ENCODE data around the gene PNLIPRP3.
"Not testable (repeated sequence)": the region's sequence is repeated elsewhere in the genome, so short reads cannot be mapped to it uniquely, and the experiment has no call there.

The PNLIPRP3 gene

DNA sequence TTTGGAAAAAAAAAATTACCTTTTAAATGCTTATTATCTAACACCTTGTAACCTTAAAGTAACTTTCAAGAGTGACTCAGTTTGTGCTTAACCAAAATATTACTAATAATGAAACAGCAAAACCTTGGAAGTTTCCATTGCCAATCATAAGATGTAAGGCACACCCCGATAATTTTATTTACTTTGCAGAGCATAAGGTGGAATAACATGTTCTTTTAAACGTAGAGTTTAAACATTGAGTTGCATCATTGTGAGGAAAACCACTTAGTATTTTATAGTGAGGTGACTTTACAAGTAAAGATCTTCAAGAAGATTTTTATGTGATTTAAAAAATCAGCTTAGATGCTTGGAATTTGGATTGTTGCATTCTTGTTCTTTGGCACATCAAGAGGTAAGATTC, at the start of gene PNLIPRP3:
Gene PNLIPRP3, plus strand, starts transcription at position 177 of the 400 bp plus-strand sequence. Its CDS starts 166 bp downstream, at position 343.
- H3K27ac ChIP-seq (ENCODE audit: low read depth, low read length): no peak within 1 kb of the TSS
- H3K27me3 ChIP-seq (ENCODE audit: control insufficient read depth, insufficient read depth, low read length): no peaks in the 10 kb centered on the region
- no peaks in the 10 kb centered on the region for H3K36me3 ChIP-seq (ENCODE audit: control insufficient read depth, insufficient read depth, low read length)

GRCh38 chr10:116382290-116382689, 45.4 kb upstream of the PNLIPRP3 start:
- H3K27ac ChIP-seq (ENCODE audit: low read depth, low read length): no peak overlapping the region
- H3K9me3 ChIP-seq (ENCODE audit: control insufficient read depth, insufficient read depth, low read depth, low read length): no peaks in the 10 kb centered on the region
- no peaks in the 10 kb centered on the region for H3K4me1 ChIP-seq (ENCODE audit: control insufficient read depth, insufficient read depth, low read length)
- no peak overlapping the region for H3K9ac ChIP-seq (ENCODE audit: low read length)
- no peaks in the 10 kb centered on the region for H3K27me3 ChIP-seq (ENCODE audit: control insufficient read depth, insufficient read depth, low read length)
- H3K36me3 ChIP-seq (ENCODE audit: control insufficient read depth, insufficient read depth, low read length): no peaks in the 10 kb centered on the region
- H3K4me3 ChIP-seq (ENCODE audit: low read depth, low read length): no peak overlapping the region

More for the DNA sequence above, at the start of gene PNLIPRP3:
- no peaks in the 10 kb centered on the region for H3K4me1 ChIP-seq (ENCODE audit: control insufficient read depth, insufficient read depth, low read length)
- H3K4me3 ChIP-seq (ENCODE audit: low read depth, low read length): no peak within 1 kb of the TSS
- no peaks in the 10 kb centered on the region for H3K9me3 ChIP-seq (ENCODE audit: control insufficient read depth, insufficient read depth, low read depth, low read length)
- H3K9ac ChIP-seq (ENCODE audit: low read length): no peak within 1 kb of the TSS

DNA sequence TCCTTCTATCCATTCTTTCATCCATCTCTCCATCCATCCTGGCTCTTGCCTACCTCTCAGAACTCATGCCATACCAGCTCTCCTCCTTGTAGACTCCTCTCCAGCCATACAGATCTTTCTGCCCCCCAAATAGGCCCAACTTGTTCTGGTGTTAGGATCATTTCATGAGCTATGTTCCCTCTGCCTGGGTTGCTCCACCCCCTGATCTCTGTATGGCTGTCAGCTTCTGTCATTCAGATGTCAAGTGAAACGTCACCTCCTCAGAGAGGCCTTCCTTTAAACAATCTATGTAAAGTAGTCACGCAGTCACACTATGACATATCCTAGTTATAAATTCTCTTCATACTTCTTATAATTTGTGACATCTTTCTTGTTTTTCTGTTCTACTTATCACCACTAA, 42.3 kb upstream of the PNLIPRP3 start:
- Histone ChIP-seq H3K27me3 (ENCODE audit: control insufficient read depth, insufficient read depth, low read length) (no peaks in the 10 kb centered on the region), H3K9ac (ENCODE audit: low read length) (no peak overlapping the region), H3K27ac (ENCODE audit: low read depth, low read length) (no peak overlapping the region), H3K36me3 (ENCODE audit: control insufficient read depth, insufficient read depth, low read length) (no peaks in the 10 kb centered on the region), H3K4me3 (ENCODE audit: low read depth, low read length) (no peak overlapping the region), H3K9me3 (ENCODE audit: control insufficient read depth, insufficient read depth, low read depth, low read length) (no peaks in the 10 kb centered on the region), H3K4me1 (ENCODE audit: control insufficient read depth, insufficient read depth, low read length) (0 out of 2 replicates have a peak, but pooled peaks cover 6% of the 10 kb centered on the region)

DNA sequence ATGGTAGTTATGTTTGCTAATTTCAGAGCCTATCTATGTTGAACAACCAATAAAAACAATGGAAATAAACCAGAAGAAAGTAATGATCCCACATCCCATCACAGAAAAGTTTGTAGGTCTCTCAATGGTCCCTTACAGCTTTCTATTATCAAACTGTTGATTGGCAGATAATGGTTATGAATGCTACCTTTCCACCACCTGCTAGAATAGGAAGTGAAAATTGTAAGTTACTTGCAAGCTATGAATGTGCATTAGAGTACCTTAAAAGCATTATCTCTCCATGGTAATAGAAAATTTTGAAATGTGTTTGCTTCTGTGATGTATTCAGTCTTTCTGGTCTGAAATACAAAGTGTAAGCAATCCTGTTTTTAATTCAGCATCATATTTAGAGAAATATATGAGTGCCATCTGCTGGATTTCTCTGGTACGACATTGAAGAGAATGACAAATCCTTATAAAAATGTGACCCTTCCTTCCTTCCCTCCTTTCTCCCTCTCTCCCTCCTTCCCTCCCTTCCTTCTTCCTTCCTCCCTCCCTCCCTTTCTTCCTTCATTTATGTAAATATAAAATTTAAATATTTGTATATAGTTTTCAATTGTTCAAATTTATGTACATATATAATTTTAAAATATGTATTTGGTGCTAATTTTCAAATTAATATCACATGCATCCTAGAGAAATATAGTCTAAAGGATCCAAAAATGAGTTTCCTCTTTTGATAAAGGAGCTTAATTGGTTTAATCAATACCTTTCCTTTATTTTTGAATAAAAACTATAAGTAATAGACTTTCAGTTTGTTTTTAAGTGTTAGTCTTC, 41.4 kb upstream of the PNLIPRP3 start:
- Histone ChIP-seq H3K36me3 (ENCODE audit: control insufficient read depth, insufficient read depth, low read length) (no peaks in the 10 kb centered on the region), H3K27me3 (ENCODE audit: control insufficient read depth, insufficient read depth, low read length) (no peaks in the 10 kb centered on the region), H3K4me1 (ENCODE audit: control insufficient read depth, insufficient read depth, low read length) (0 out of 2 replicates have a peak, but pooled peaks cover 7% of the 10 kb centered on the region), H3K9ac (ENCODE audit: low read length) (no peak overlapping the region), H3K4me3 (ENCODE audit: low read depth, low read length) (no peak overlapping the region), H3K9me3 (ENCODE audit: control insufficient read depth, insufficient read depth, low read depth, low read length) (no peaks in the 10 kb centered on the region), H3K27ac (ENCODE audit: low read depth, low read length) (no peak overlapping the region)

- not testable (repeated sequence) for H3K9me3 ChIP-seq (ENCODE audit: control insufficient read depth, insufficient read depth, low read depth, low read length); H3K27ac ChIP-seq (ENCODE audit: low read depth, low read length); H3K36me3 ChIP-seq (ENCODE audit: control insufficient read depth, insufficient read depth, low read length); H3K9ac ChIP-seq (ENCODE audit: low read length); H3K4me3 ChIP-seq (ENCODE audit: low read depth, low read length); H3K27me3 ChIP-seq (ENCODE audit: control insufficient read depth, insufficient read depth, low read length)
- 0 out of 2 replicates have a peak, but pooled peaks cover 12% of the 10 kb centered on the region for H3K4me1 ChIP-seq (ENCODE audit: control insufficient read depth, insufficient read depth, low read length)
Observed at GRCh38 chr10:116393246-116393831, 34.3 kb upstream of the PNLIPRP3 start.

DNA sequence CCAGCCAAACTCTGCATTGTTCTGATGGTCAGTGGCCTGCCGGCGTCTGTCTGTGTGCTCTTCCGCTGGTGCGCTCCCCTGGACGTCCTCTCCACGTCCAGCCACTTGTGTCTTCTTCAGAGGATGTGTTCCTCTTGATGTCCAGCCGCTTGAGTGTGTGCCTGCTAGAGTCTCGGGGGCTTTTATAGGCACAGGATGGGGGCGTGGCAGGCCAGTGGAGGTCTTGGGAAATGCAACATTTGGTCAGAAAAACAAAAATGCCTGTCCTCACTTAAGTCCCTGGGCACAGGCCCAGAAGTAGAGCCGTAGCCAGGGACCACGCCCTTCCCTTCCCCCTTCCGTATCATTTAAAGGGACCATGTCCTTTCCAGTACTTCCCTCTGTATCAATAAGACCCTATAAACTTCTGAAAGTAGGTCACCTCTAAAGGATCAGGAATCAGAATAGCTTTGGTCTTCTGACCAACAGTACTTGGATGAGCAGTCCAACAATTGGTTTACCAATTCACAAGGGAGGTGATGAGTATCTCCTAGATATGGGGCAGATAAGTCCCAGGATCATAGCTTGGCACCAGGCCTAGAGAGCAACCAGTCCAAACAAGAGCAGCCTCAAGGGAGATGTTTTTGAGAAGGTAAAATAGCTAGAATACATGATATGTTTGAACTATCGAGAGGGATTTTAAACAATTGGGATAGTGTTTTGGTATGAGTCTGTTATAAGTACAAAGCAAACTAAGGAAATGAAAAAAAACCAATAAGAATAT, 32.2 kb upstream of the PNLIPRP3 start:
- Histone ChIP-seq H3K9ac (ENCODE audit: low read length) (no peak overlapping the region), H3K36me3 (ENCODE audit: control insufficient read depth, insufficient read depth, low read length) (no peaks in the 10 kb centered on the region), H3K27ac (ENCODE audit: low read depth, low read length) (no peak overlapping the region), H3K27me3 (ENCODE audit: control insufficient read depth, insufficient read depth, low read length) (no peaks in the 10 kb centered on the region), H3K4me1 (ENCODE audit: control insufficient read depth, insufficient read depth, low read length) (0 out of 2 replicates have a peak, but pooled peaks cover 7% of the 10 kb centered on the region), H3K4me3 (ENCODE audit: low read depth, low read length) (no peak overlapping the region), H3K9me3 (ENCODE audit: control insufficient read depth, insufficient read depth, low read depth, low read length) (no peaks in the 10 kb centered on the region)

GRCh38 chr10:116398224-116398623, 29.4 kb upstream of the PNLIPRP3 start:
- Histone ChIP-seq H3K36me3 (ENCODE audit: control insufficient read depth, insufficient read depth, low read length) (no peaks in the 10 kb centered on the region), H3K9me3 (ENCODE audit: control insufficient read depth, insufficient read depth, low read depth, low read length) (no peaks in the 10 kb centered on the region), H3K27ac (ENCODE audit: low read depth, low read length) (no peak overlapping the region), H3K9ac (ENCODE audit: low read length) (no peak overlapping the region), H3K4me1 (ENCODE audit: control insufficient read depth, insufficient read depth, low read length) (0 out of 2 replicates have a peak, but pooled peaks cover 7% of the 10 kb centered on the region), H3K4me3 (ENCODE audit: low read depth, low read length) (no peak overlapping the region), H3K27me3 (ENCODE audit: control insufficient read depth, insufficient read depth, low read length) (no peaks in the 10 kb centered on the region)

GRCh38 chr10:116402858-116403257, 24.8 kb upstream of the PNLIPRP3 start:
- no peak overlapping the region for H3K4me3 ChIP-seq (ENCODE audit: low read depth, low read length)
- 0 out of 2 replicates have a peak, but pooled peaks cover 6% of the 10 kb centered on the region for H3K4me1 ChIP-seq (ENCODE audit: control insufficient read depth, insufficient read depth, low read length)
- no peak overlapping the region for H3K27ac ChIP-seq (ENCODE audit: low read depth, low read length)
- no peaks in the 10 kb centered on the region for H3K9me3 ChIP-seq (ENCODE audit: control insufficient read depth, insufficient read depth, low read depth, low read length)
- no peaks in the 10 kb centered on the region for H3K36me3 ChIP-seq (ENCODE audit: control insufficient read depth, insufficient read depth, low read length)
- H3K9ac ChIP-seq (ENCODE audit: low read length): no peak overlapping the region
- no peaks in the 10 kb centered on the region for H3K27me3 ChIP-seq (ENCODE audit: control insufficient read depth, insufficient read depth, low read length)

- Histone ChIP-seq H3K36me3 (ENCODE audit: control insufficient read depth, insufficient read depth, low read length) (no peaks in the 10 kb centered on the region), H3K27me3 (ENCODE audit: control insufficient read depth, insufficient read depth, low read length) (no peaks in the 10 kb centered on the region)
Observed at GRCh38 chr10:116403740-116404250, 23.9 kb upstream of the PNLIPRP3 start.

GRCh38 chr10:116408719-116409118, 18.9 kb upstream of the PNLIPRP3 start:
- H3K27ac ChIP-seq (ENCODE audit: low read depth, low read length): no peak overlapping the region
- no peak overlapping the region for H3K4me3 ChIP-seq (ENCODE audit: low read depth, low read length)
- H3K9ac ChIP-seq (ENCODE audit: low read length): no peak overlapping the region
- H3K9me3 ChIP-seq (ENCODE audit: control insufficient read depth, insufficient read depth, low read depth, low read length): no peaks in the 10 kb centered on the region
- H3K4me1 ChIP-seq (ENCODE audit: control insufficient read depth, insufficient read depth, low read length): no peaks in the 10 kb centered on the region
- no peaks in the 10 kb centered on the region for H3K36me3 ChIP-seq (ENCODE audit: control insufficient read depth, insufficient read depth, low read length)
- H3K27me3 ChIP-seq (ENCODE audit: control insufficient read depth, insufficient read depth, low read length): no peaks in the 10 kb centered on the region

More at GRCh38 chr10:116403740-116404250, 23.9 kb upstream of the PNLIPRP3 start:
- Histone ChIP-seq H3K4me3 (ENCODE audit: low read depth, low read length) (no peak overlapping the region), H3K9me3 (ENCODE audit: control insufficient read depth, insufficient read depth, low read depth, low read length) (no peaks in the 10 kb centered on the region), H3K27ac (ENCODE audit: low read depth, low read length) (no peak overlapping the region), H3K9ac (ENCODE audit: low read length) (no peak overlapping the region), H3K4me1 (ENCODE audit: control insufficient read depth, insufficient read depth, low read length) (no peaks in the 10 kb centered on the region)
